MV-4-11 (cell line): ENCODE results near the gene IL34.
"Not testable (repeated sequence)": the region's sequence is repeated elsewhere in the genome, so short reads cannot be mapped to it uniquely, and the experiment has no call there.

Experiments
- DNase-seq: peaks from one replicate; lab custom pipeline; 2025; lab: John Stamatoyannopoulos, UW

The IL34 gene

DNA sequence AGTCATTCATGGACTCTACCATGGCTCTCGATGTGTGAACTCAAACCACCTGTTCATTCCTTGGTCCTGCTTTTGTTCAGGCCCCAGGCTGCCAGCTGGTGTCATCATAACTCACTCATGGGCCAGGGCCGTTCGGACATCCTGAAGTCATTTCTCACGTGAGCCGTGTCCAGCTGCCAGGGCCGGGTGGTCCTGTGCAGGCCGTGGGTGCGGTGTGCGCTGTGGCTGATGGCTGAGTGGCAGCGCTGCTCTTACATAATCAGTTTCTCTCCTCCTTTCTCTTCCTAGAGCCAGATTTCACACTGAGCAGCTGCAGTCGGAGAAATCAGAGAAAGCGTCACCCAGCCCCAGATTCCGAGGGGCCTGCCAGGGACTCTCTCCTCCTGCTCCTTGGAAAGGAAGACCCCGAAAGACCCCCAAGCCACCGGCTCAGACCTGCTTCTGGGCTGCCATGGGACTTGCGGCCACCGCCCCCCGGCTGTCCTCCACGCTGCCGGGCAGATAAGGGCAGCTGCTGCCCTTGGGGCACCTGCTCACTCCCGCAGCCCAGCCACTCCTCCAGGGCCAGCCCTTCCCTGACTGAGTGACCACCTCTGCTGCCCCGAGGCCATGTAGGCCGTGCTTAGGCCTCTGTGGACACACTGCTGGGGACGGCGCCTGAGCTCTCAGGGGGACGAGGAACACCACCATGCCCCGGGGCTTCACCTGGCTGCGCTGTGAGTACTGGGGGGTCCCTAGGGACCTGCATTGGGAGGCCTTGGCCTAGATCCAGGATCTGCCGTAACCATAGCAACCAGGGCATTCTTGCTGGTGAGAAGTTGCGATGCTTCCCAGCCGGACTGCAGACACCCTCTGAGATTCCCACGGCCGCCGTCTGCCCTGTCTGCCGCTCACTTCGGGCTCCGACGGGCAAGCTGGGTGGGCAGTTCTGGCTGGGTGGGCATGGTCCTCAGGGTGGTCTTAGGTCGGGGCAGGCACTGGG lies at the start of gene IL34:
IL34 (plus strand) TSS at position 300 of the 982 bp plus-strand sequence; CDS start at position 689, 389 bp downstream.
- no peak for DNase-seq

DNA sequence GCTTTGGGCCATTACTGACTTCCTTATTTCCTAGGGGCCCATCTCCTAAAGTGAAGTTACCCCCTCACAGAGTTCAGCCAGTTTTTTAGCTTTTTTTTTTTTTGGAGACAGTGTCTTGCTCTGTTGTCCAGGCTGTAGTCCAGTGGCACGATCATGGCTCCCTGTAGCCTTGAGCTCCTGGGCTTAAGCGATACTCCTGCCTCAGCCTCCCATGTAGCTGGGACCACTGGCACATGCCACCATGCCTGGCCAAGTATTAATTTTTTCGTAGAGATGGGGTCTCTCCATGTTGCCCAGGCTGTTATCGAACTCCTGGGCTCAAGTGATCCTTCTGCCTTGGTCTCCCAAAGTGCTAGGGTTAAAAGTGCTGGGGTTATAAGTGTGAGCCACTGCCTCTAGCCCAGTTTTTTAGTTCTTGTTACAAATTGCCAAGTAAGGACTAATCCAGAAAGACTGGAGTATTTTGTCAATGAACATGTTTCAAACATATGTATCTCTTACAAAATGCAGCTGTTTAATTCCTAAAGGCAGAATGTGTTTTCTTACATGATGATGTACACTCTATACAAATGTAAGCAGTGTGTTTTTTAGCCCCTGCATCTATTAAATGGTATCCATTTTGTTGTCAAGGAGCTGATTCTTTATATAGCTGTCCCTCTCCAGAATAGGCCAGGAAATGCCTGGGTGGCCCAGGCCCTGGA lies 49.1 kb upstream of the IL34 start:
- no peak for DNase-seq

DNA sequence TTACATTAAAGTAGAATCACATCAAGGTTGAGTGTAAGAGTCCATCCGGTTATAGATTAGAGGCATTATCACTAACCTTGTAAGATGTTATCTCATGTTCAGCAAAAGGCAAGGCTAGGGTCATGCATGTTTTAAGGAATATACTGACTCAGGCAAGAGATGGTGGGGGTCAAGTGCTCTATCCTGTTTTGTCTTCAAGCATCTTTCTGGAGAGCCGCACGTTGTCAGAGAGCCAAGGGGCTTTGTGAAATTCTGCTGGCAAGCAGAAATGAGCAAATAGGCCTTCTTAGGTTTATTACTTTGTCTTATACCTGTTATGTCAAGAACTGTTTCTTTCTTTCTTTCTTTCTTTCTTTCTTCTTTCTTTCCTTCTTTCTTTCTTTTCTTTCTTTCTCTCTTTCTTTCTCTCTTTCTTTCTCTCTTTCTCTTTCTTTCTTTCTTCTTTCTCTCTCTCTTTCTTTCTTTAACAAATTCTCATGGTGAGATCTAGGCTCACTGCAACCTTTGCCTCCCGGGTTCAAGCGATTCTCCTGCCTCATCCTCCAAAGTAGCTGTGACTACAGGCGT lies 47.3 kb upstream of the IL34 start:
- no peak for DNase-seq

DNA sequence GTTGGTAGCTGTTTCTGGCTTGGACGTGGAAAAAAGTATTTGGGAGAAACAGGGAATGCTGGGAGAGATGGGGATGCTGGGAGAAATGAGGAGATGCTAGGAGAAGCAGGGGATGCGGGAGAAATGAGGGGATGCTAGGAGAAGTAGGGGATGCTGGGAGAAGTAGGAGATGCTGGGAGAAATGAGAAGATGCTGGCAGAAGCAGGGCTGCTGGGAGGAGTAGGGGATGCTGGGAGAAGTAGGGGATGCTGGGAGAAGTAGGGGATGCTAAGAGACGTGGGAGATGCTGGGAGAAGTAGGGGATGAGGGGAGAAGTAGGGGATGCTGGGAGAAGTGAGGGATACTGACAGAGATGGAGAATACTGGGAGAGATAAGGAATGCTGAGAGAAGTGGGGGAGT lies 45.6 kb upstream of the IL34 start:
- no peak for DNase-seq

GRCh38 chr16:70601576-70602575 lies 44.5 kb upstream of the IL34 start:
- DNase-seq, result no peak

DNA sequence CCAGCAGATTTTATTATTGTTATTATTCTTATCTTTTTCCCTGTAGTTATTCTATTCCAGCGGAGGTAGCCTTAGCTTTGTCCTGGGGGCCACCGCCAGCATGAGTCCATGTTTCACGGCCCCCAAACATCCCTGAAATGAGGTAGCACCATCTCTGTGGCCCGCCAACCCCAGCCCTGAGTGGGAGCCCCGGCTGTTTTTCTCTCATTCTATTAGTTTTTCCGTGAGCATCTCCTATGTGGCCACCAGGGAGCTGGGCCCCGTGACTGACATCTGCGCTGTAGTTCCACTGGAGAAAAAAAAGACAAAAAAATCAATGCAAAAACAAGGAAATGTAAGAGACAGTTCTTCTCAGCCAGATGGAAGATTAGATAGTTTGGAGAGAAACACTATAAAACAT lies 43.5 kb upstream of the IL34 start:
- DNase-seq, result no peak

- DNase-seq, result no peak
Measured at GRCh38 chr16:70604407-70605282, 41.7 kb upstream of the IL34 start.

DNA sequence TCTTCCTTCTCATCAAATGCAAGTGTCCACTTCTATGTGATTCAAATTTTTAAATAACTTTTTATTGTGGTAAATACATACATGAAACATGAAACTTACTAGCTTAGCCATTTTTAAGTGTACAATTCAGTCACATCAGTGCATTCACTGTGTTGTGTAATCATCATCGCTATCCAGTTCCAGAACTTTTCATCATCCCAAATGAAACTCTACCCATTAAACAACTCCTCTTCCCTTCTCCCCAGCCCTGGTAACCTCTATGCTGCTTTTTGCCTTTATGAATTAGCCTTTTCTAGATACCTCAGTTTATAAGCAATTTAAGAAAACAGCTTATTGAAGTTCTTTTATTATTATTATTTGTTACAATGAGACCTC lies 41.1 kb upstream of the IL34 start:
- DNase-seq, result no peak

GRCh38 chr16:70608521-70608920 lies 37.8 kb upstream of the IL34 start:
- no peak for DNase-seq

DNA sequence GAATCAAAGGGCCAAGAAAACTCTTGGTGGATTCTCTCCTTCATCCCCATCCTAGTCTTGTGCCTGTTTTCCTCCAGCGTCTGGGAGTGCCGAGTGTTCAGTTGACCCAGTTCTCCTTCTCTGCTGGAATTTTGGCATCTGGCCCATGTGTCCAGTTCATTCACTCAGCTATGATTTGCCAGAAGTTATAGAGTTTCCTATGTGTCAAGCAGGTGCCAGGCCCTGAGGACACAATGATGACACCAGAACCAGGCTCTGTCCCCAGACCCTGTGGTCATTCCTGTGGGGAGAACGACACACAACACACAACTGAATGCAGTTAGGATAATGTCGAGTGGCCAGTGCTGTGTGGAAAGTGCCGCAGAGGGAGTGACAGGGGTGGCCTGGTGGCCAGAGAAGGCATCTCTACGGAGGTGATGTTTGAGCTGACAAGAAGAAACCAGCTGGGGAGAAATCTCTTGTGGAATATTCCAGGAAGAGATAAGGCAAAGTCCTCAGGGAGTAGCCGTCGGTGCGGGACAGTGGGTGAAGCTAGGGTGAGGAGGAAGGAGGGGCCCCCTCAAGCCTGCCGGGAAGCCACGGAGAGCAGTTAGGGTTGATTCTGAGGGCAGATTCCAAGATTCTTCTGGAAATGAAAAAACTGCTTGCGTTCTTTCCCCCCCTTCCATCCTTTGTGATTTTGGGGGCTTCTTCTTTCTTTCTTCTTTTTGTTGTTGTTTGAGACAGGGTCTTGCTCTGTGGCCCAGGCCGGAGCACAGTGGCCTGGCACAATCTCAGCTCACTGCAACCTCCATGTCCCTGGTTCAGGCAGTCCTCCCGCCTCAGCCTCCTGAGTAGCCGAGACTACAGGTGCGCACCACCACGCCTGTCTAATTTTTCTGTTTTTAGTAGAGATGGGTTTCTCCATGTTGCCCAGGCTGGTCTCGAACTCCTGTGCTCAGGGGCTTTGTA lies 35.8 kb upstream of the IL34 start:
- no peak for DNase-seq

- DNase-seq, result no peak
Measured at GRCh38 chr16:70611224-70611598, 35.1 kb upstream of the IL34 start.

DNA sequence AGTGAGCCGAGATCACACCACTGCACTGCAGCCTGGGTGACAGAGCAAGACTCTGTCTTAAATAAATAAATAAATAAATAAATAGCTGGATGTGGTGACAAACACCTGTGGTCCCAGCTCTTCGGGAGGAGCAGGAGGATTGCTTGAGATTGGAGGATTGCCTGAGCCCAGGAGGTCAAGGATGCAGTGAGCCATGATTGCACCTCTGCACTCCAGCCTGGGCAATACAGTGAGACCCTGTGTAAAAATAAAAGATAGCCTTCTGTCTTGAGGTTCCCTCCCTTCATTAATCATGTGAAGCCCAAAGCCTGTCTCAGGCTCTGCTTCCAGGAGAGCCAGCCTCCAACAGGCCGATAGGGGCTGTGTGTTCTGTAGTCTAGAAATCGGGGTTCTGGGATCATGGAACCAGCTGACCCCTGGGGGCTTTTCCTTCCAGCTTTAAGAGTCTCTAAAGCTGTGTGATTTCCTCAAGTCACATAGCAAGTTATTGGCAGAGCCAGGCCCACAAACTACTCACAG lies 34.5 kb upstream of the IL34 start:
- DNase-seq, result no peak

- DNase-seq, result peak; percentile 97
Measured at GRCh38 chr16:70612931-70613330, 33.4 kb upstream of the IL34 start.

- DNase-seq, result no peak
Measured at GRCh38 chr16:70614208-70614951, 32.0 kb upstream of the IL34 start.

GRCh38 chr16:70615945-70616344 lies 30.4 kb upstream of the IL34 start:
- DNase-seq, result no peak

GRCh38 chr16:70621864-70622263 lies 24.5 kb upstream of the IL34 start:
- DNase-seq, result not testable (repeated sequence)

GRCh38 chr16:70627696-70628095 lies 18.7 kb upstream of the IL34 start:
- no peak for DNase-seq

- no peak for DNase-seq
Measured at GRCh38 chr16:70630960-70631745, 15.2 kb upstream of the IL34 start.
